SK-N-SH treated with all-trans-retinoic acid at 6 μM for 48 hours (cell line): Measurements from ENCODE around the gene PPP1R18.

Experiments
- ATAC-seq: fragments of 200-7000 bp; cut with Tn5 transposase; 3 replicates; pipeline ENCODE4 v1.9.1; 2020; ENCODE audit warnings: mild to moderate bottlenecking, moderate library complexity
- ARNTL ChIP-seq: fragments of 450-650 bp; formaldehyde crosslinking; IDR thresholded peaks from 2 replicates; pipeline ENCODE4 v1.5.0; 2020; ENCODE audit warnings: low read depth, mild to moderate bottlenecking, moderate library complexity, borderline replicate concordance
- BACH2 ChIP-seq: fragments of 250-450 bp; sonication (Bioruptor Pico); IDR thresholded peaks from 2 replicates; pipeline ENCODE4 v1.9.0; 2021; ENCODE audit warnings: mild to moderate bottlenecking, borderline replicate concordance
- CSDC2 ChIP-seq: fragments of 250-450 bp; sonication (Bioruptor Pico); IDR thresholded peaks from 2 replicates; pipeline ENCODE4 v1.5.0; 2020; ENCODE audit warnings: mild to moderate bottlenecking, moderate library complexity
- ESRRG ChIP-seq: fragments of 250-450 bp; sonication (Bioruptor Pico); IDR thresholded peaks from 2 replicates; pipeline ENCODE4 v1.6.1; 2021; ENCODE audit warnings: mild to moderate bottlenecking
- GLIS3 ChIP-seq: fragments of 250-450 bp; sonication (Bioruptor Pico); IDR thresholded peaks from 2 replicates; pipeline ENCODE4 v1.5.0; 2020; ENCODE audit warnings: mild to moderate bottlenecking, moderate library complexity
- ISL1 ChIP-seq: fragments of 250-450 bp; sonication (Bioruptor Pico); IDR thresholded peaks from 2 replicates; pipeline ENCODE4 v2.1.2; 2022; ENCODE audit warnings: mild to moderate bottlenecking, moderate library complexity
- OSR1 ChIP-seq: fragments of 250-450 bp; sonication (Bioruptor Pico); IDR thresholded peaks from 2 replicates; pipeline ENCODE4 v1.8.0; 2022; ENCODE audit warnings: moderate library complexity, mild to moderate bottlenecking, inconsistent platforms
- PPARA ChIP-seq: fragments of 250-450 bp; sonication (Bioruptor Pico); IDR thresholded peaks from 2 replicates; pipeline ENCODE4 v1.5.0; 2020; ENCODE audit warnings: mild to moderate bottlenecking, borderline replicate concordance
- RARB ChIP-seq: fragments of 250-450 bp; sonication (Bioruptor Pico); IDR thresholded peaks from 2 replicates; pipeline ENCODE4 v1.8.0; 2021; ENCODE audit warnings: mild to moderate bottlenecking, moderate library complexity
- SNAI2 ChIP-seq: fragments of 250-450 bp; sonication (Bioruptor Pico); IDR thresholded peaks from 2 replicates; pipeline ENCODE4 v1.5.0; 2020; ENCODE audit warnings: mild to moderate bottlenecking, moderate library complexity
- TOX ChIP-seq: fragments of 250-450 bp; sonication (Bioruptor Pico); IDR thresholded peaks from 2 replicates; pipeline ENCODE4 v1.8.0; 2021; ENCODE audit warnings: mild to moderate bottlenecking, moderate library complexity, borderline replicate concordance
- ZC3H10 ChIP-seq: fragments of 250-450 bp; sonication (Bioruptor Pico); IDR thresholded peaks from 2 replicates; pipeline ENCODE4 v1.5.1; 2021; ENCODE audit warnings: mild to moderate bottlenecking, moderate library complexity
- ZFP30 ChIP-seq: fragments of 450-650 bp; formaldehyde crosslinking; IDR thresholded peaks from 2 replicates; pipeline ENCODE4 v1.5.0; 2022; ENCODE audit warnings: mild to moderate bottlenecking, moderate library complexity
- ZNF565 ChIP-seq: fragments of 450-650 bp; formaldehyde crosslinking; conservative IDR thresholded peaks from 2 replicates; pipeline ENCODE4 v1.5.0; 2020; ENCODE audit warnings: low read depth, mild to moderate bottlenecking, moderate library complexity
- ZNF70 ChIP-seq: fragments of 450-650 bp; formaldehyde crosslinking; IDR thresholded peaks from 2 replicates; pipeline ENCODE4 v1.5.0; 2020; ENCODE audit warnings: mild to moderate bottlenecking, moderate library complexity
- ZNF8 ChIP-seq: fragments of 450-650 bp; formaldehyde crosslinking; IDR thresholded peaks from 2 replicates; pipeline ENCODE4 v1.5.0; 2020; ENCODE audit warnings: mild to moderate bottlenecking, moderate library complexity
- TF ChIP-seq, protein P1 (sequence below): fragments of 250-450 bp; sonication (Bioruptor Pico); IDR thresholded peaks from 2 replicates; pipeline ENCODE4 v1.5.1; 2021; ENCODE audit warnings: mild to moderate bottlenecking, moderate library complexity
- TF ChIP-seq, protein P2 (sequence below): fragments of 250-450 bp; sonication (Bioruptor Pico); IDR thresholded peaks from 2 replicates; pipeline ENCODE4 v1.5.1; 2020; ENCODE audit warnings: low read depth, mild to moderate bottlenecking, moderate library complexity
- TF ChIP-seq, protein P3 (sequence below): fragments of 250-450 bp; sonication (Bioruptor Pico); IDR thresholded peaks from 2 replicates; pipeline ENCODE4 v1.8.0; 2020; ENCODE audit warnings: mild to moderate bottlenecking, moderate library complexity, borderline replicate concordance
- TF ChIP-seq, protein P4 (sequence below): fragments of 250-450 bp; sonication (Bioruptor Pico); IDR thresholded peaks from 2 replicates; pipeline ENCODE4 v1.8.0; 2021; ENCODE audit warnings: low read depth, mild to moderate bottlenecking, moderate library complexity, borderline replicate concordance

Gene PPP1R18

DNA sequence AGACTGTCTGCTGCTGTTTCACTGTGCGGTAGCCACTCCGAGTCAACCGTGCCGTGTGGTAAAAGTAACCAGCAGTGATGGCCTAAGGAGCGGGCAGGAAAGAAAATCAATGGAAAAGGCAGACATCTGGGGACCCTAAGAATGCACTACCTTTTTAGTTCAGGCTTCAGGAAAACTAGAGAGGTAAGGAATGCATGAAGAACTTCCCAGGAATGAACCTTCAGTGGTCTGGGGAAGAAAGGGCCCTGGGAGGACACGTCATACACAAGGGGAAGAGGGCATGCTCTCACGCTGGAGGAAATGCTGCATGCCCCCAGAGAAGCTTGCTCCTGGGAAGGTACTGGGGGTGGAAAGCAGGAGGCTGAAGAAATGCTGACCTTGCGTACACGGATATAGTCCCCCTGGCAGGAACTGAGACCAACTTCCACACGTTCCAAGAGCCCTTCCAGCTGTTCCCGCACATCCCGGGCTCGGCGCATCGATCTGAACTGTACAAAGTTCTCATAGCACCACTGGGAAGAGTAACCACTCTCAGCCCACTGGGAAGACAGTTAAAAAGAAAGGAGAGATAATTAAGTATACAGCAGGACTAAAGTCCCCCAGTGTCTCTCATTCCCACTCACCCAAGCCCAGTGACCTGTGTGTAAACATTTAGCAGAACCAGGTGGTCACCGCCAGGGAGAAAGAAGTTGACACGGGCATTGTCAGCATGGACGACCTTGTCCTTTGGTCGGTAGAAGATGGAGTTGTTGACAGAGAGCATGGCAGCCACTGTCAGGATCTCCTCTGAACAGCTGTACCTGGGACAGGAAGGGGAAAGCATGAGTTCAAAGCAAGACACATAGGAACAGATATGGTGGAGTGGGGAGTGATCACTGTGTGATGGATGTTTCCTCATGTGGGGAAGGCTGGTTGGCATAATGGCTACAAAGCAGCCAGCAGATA is 31.4 kb downstream of the PPP1R18 start:
- no peak for TF ChIP-seq PPARA (CRISPR knock-in tag)
- TF ChIP-seq, protein P1, sequence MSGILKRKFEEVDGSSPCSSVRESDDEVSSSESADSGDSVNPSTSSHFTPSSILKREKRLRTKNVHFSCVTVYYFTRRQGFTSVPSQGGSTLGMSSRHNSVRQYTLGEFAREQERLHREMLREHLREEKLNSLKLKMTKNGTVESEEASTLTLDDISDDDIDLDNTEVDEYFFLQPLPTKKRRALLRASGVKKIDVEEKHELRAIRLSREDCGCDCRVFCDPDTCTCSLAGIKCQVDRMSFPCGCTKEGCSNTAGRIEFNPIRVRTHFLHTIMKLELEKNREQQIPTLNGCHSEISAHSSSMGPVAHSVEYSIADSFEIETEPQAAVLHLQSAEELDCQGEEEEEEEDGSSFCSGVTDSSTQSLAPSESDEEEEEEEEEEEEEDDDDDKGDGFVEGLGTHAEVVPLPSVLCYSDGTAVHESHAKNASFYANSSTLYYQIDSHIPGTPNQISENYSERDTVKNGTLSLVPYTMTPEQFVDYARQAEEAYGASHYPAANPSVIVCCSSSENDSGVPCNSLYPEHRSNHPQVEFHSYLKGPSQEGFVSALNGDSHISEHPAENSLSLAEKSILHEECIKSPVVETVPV (CRISPR knock-in tag) = no peak
- TF ChIP-seq, protein P2, sequence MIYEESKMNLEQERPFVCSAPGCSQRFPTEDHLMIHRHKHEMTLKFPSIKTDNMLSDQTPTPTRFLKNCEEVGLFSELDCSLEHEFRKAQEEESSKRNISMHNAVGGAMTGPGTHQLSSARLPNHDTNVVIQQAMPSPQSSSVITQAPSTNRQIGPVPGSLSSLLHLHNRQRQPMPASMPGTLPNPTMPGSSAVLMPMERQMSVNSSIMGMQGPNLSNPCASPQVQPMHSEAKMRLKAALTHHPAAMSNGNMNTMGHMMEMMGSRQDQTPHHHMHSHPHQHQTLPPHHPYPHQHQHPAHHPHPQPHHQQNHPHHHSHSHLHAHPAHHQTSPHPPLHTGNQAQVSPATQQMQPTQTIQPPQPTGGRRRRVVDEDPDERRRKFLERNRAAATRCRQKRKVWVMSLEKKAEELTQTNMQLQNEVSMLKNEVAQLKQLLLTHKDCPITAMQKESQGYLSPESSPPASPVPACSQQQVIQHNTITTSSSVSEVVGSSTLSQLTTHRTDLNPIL = no peak
- TF ChIP-seq, protein P3, sequence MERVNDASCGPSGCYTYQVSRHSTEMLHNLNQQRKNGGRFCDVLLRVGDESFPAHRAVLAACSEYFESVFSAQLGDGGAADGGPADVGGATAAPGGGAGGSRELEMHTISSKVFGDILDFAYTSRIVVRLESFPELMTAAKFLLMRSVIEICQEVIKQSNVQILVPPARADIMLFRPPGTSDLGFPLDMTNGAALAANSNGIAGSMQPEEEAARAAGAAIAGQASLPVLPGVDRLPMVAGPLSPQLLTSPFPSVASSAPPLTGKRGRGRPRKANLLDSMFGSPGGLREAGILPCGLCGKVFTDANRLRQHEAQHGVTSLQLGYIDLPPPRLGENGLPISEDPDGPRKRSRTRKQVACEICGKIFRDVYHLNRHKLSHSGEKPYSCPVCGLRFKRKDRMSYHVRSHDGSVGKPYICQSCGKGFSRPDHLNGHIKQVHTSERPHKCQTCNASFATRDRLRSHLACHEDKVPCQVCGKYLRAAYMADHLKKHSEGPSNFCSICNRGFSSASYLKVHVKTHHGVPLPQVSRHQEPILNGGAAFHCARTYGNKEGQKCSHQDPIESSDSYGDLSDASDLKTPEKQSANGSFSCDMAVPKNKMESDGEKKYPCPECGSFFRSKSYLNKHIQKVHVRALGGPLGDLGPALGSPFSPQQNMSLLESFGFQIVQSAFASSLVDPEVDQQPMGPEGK = no peak
- ATAC-seq = no peak

DNA sequence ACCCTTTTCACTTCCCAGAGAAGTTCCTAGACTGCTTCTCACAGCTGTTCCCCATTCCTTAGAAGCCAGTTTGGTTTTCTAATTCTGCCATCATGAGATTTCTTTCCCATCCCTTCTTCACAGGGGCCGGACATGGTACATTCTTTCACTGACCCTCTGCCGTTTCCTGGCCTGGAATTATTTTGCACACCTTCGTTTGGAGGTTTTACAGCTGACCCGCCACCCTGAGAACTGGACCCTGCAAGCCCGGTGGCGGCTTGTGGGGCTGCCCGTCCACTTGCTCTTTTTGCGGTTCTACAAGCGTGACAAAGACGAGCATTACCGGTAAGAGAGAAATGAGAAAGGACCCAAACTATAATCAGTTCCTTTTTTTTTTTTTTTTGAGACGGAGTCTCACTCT is 35.3 kb downstream of the PPP1R18 start:
- ATAC-seq = no peak
- TF ChIP-seq BACH2 (CRISPR knock-in tag) = no peak
- no peak for TF ChIP-seq GLIS3 (CRISPR knock-in tag)
- TF ChIP-seq, protein P4, sequence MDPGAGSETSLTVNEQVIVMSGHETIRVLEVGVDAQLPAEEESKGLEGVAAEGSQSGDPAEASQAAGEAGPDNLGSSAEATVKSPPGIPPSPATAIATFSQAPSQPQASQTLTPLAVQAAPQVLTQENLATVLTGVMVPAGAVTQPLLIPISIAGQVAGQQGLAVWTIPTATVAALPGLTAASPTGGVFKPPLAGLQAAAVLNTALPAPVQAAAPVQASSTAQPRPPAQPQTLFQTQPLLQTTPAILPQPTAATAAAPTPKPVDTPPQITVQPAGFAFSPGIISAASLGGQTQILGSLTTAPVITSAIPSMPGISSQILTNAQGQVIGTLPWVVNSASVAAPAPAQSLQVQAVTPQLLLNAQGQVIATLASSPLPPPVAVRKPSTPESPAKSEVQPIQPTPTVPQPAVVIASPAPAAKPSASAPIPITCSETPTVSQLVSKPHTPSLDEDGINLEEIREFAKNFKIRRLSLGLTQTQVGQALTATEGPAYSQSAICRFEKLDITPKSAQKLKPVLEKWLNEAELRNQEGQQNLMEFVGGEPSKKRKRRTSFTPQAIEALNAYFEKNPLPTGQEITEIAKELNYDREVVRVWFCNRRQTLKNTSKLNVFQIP (CRISPR knock-in tag) = no peak
- TF ChIP-seq RARB (CRISPR knock-in tag) = no peak
- no peak for TF ChIP-seq ZC3H10
- no peak for TF ChIP-seq CSDC2 (CRISPR knock-in tag)
- TF ChIP-seq ZNF70 (CRISPR knock-in tag) = no peak
- TF ChIP-seq, protein P3 = no peak
- no peak for TF ChIP-seq ZFP30 (CRISPR knock-in tag)
- TF ChIP-seq, protein P2 = no peak
- no peak for TF ChIP-seq ESRRG (CRISPR knock-in tag)
- TF ChIP-seq ISL1 (CRISPR knock-in tag) = no peak
- no peak for TF ChIP-seq ZNF8 (CRISPR knock-in tag)
- no peak for TF ChIP-seq TOX (CRISPR knock-in tag)
- TF ChIP-seq ZNF565 (CRISPR knock-in tag) = no peak
- TF ChIP-seq ARNTL (CRISPR knock-in tag) = no peak
- TF ChIP-seq SNAI2 (CRISPR knock-in tag) = no peak
- TF ChIP-seq OSR1 (CRISPR knock-in tag) = no peak
- TF ChIP-seq PPARA (CRISPR knock-in tag) = no peak
